Kidney (tissue), 14 donors: ENCODE measurements around the gene APOBEC3A. TPM values are rescaled to one million over a fixed set of nuclear protein-coding genes. Genes with fewer than 3 reads are reported as not detected.
A peak's percentile ranks its signal among the peaks of the same experiment; 100 is the strongest.

Source experiments
- DNase-seq, 5 donors: peaks; one replicate each; pipeline ENCODE4 v3.0.0-alpha.2; 2013 to 2020
- FAIRE-seq: peaks from 2 replicates; lab custom pipeline; 2012; peaks lifted over from hg19 to GRCh38; lab: Jason Lieb, UNC
- H3K27ac ChIP-seq, 2 donors: one replicate each; pipeline ENCODE4 v1.7.0; 2013; ENCODE audit warnings: low read depth in 2 of 2, low read length in 2 of 2, inconsistent platforms in 1 of 2
- H3K27me3 ChIP-seq: one replicate; pipeline ENCODE4 v1.7.1; 2013; ENCODE audit warnings: low read length, inconsistent platforms; ENCODE audit not compliant: control insufficient read depth, insufficient read depth
- H3K36me3 ChIP-seq, 3 donors: one replicate each; pipeline versions ENCODE4 v1.7.0 to v1.7.1; 2013; ENCODE audit warnings: low read length in 3 of 3, control low read depth in 1 of 3, inconsistent platforms in 1 of 3; ENCODE audit not compliant: insufficient read depth in 3 of 3, control insufficient read depth in 2 of 3
- H3K4me1 ChIP-seq, 3 donors: one replicate each; pipeline versions ENCODE4 v1.7.0 to v1.7.1; 2013; ENCODE audit warnings: low read length in 3 of 3, inconsistent platforms in 1 of 3, low read depth in 1 of 3; ENCODE audit not compliant: control insufficient read depth in 2 of 3, insufficient read depth in 2 of 3
- H3K4me3 ChIP-seq, 3 donors: one replicate each; pipeline versions ENCODE4 v1.7.0 to v1.8.1; 2013; ENCODE audit warnings: low read length in 3 of 3, control low read depth in 1 of 3, inconsistent platforms in 1 of 3
- H3K9ac ChIP-seq, 3 donors: one replicate each; pipeline versions ENCODE4 v1.7.0 to v1.7.1; 2013; ENCODE audit warnings: low read length in 3 of 3, control low read depth in 1 of 3, inconsistent platforms in 1 of 3
- H3K9me3 ChIP-seq, 3 donors: one replicate each; pipeline versions ENCODE4 v1.7.0 to v1.7.1; 2013; ENCODE audit warnings: low read length in 3 of 3, control low read depth in 1 of 3, inconsistent platforms in 1 of 3; ENCODE audit not compliant: control insufficient read depth in 2 of 3, insufficient read depth in 1 of 3
- CTCF ChIP-seq: IDR thresholded peaks from 3 replicates; pipeline ENCODE4 v1.5.1; 2012; ENCODE audit warnings: mild to moderate bottlenecking, moderate library complexity, borderline replicate concordance; ENCODE audit not compliant: insufficient read depth; ENCODE audit errors: extremely low read depth
- intact Hi-C: fragments of 100-400 bp; cut with DNase I; formaldehyde crosslinking; loops from one replicate; pipeline ENCODE4 v1.11.1; 2022
- polyA plus RNA-seq: library from polyadenylated mRNA; stranded (reverse); fragments of 350-450 nt; fragmentation: Illumina TruSeq; extraction: RNeasy Lipid Tissue Mini Kit (QIAGEN cat#74804); gene quantifications from one replicate; pipeline ENCODE4 v1.2.3, GENCODE V29; 2014; ENCODE audit warnings: low read depth, low replicate concordance; ENCODE audit not compliant: insufficient read depth
- total RNA-seq: library from RNA; stranded (reverse); fragmentation: NEBNext Ultra II Directional; extraction: Animal tissue kit (Norgen Biotek cat#: 25700); gene quantifications from one replicate; pipeline ENCODE4 v1.2.1, GENCODE V29; 2021
- donor health status: control.
- donor health status: control.
- donor health status: control.
- donor health status: control.
- donor health status: control.
- donor health status: DM: yes; HTN: yes; CAD: no.
- donor health status: Normal renal cell carcinoma (clear cell type).

Gene APOBEC3A
- total and polyA plus RNA-seq, 2 donors from 2014 or later = 1.2 TPM; not detected in 1

- no peak overlapping the region for H3K27ac ChIP-seq
- peak overlapping the region; percentile 23 to 45 (median 39) for H3K4me3 ChIP-seq
- intact Hi-C loops = no loop called here
- H3K9ac ChIP-seq = no peak overlapping the region
- DNase-seq = peak; percentile 82 to 90 (median 84)
- H3K27me3 ChIP-seq = no peaks in the 10 kb centered on the region
- no peaks in the 10 kb centered on the region for H3K36me3 ChIP-seq
- TF ChIP-seq CTCF = peak; percentile 67
- no peaks in the 10 kb centered on the region for H3K9me3 ChIP-seq
- H3K4me1 ChIP-seq = peaks cover 0 to 13% (median 10%) of the 10 kb centered on the region in 3 donors
- FAIRE-seq = no peak
Measured at GRCh38 chr22:38927033-38927781, 30.2 kb upstream of the APOBEC3A start.

GRCh38 chr22:38930512-38930911 lies 26.9 kb upstream of the APOBEC3A start:
- H3K4me1 ChIP-seq = peaks cover 0 to 7% (median 0%) of the 10 kb centered on the region in 3 donors
- DNase-seq (no peak), FAIRE-seq (no peak)
- intact Hi-C loops = no loop called here
- no peak overlapping the region for H3K27ac ChIP-seq
- H3K9ac ChIP-seq = no peak overlapping the region
- no peaks in the 10 kb centered on the region for H3K36me3 ChIP-seq
- no peak overlapping the region for H3K4me3 ChIP-seq
- no peak for TF ChIP-seq CTCF
- no peaks in the 10 kb centered on the region for H3K9me3 ChIP-seq
- no peaks in the 10 kb centered on the region for H3K27me3 ChIP-seq

- intact Hi-C loops = no loop called here
- FAIRE-seq = peak; percentile 3
Measured at GRCh38 chr22:38935023-38935422, 22.4 kb upstream of the APOBEC3A start.

More at GRCh38 chr22:38935023-38935422, 22.4 kb upstream of the APOBEC3A start:
- no peak for TF ChIP-seq CTCF
- Histone ChIP-seq H3K36me3 (no peaks in the 10 kb centered on the region), H3K27ac (no peak overlapping the region), H3K4me1 (peaks cover 0 to 3% (median 0%) of the 10 kb centered on the region in 3 donors), H3K4me3 (no peak overlapping the region), H3K9ac (no peak overlapping the region), H3K9me3 (no peaks in the 10 kb centered on the region), H3K27me3 (no peaks in the 10 kb centered on the region)
- peak in 2 of 5 donors; percentile 31 to 97 for DNase-seq
